Left lung (tissue), 10 donors: ENCODE data around the gene DRAXIN. TPM values are rescaled to one million over a fixed set of nuclear protein-coding genes. Genes with fewer than 3 reads are reported as not detected.

Source experiments
- ATAC-seq: fragments of 200-7000 bp; cut with Tn5 transposase; one replicate; pipeline ENCODE4 v1.9.1; 2020; ENCODE audit warnings: moderate library complexity
- DNase-seq, 4 donors: peaks; one replicate each; pipeline ENCODE4 v3.0.0-alpha.2; 2013 to 2020
- H3K27ac ChIP-seq, 2 donors: fragments of 200-600 bp; sonication (generic) in 1 of 2; one replicate each; pipeline versions ENCODE4 v1.5.0 to v1.8.0; 2020 to 2021
- H3K27me3 ChIP-seq, 2 donors: fragments of 200-600 bp; sonication (generic) in 1 of 2; one replicate each; pipeline versions ENCODE4 v1.5.0 to v1.8.0; 2020 to 2021
- H3K36me3 ChIP-seq, 2 donors: fragments of 200-600 bp; sonication (generic) in 1 of 2; one replicate each; pipeline versions ENCODE4 v1.5.0 to v1.8.0; 2020 to 2021
- H3K4me1 ChIP-seq, 2 donors: fragments of 200-600 bp; one replicate each; pipeline ENCODE4 v1.8.0; 2021
- H3K4me3 ChIP-seq, 2 donors: fragments of 200-600 bp; sonication (generic) in 1 of 2; one replicate each; pipeline versions ENCODE4 v1.5.0 to v1.8.0; 2020 to 2021; ENCODE audit warnings: mild to moderate bottlenecking in 1 of 2
- H3K9me3 ChIP-seq, 2 donors: fragments of 200-600 bp; sonication (generic) in 1 of 2; one replicate each; pipeline versions ENCODE4 v1.5.0 to v1.8.0; 2020 to 2021
- CTCF ChIP-seq, 2 donors: fragments of 200-600 bp; sonication (generic) in 1 of 2; IDR thresholded peaks; one replicate each; pipeline versions ENCODE4 v1.5.0 to v1.8.0; 2021; ENCODE audit warnings: antibody characterized with exemption in 2 of 2
- intact Hi-C, 2 donors: fragments of 100-400 bp; cut with DNase I; formaldehyde crosslinking; loops; one replicate each; pipeline versions ENCODE4 v1.11.2 to v1.14.2; 2022
- polyA plus RNA-seq, 6 donors: library from polyadenylated mRNA; unstranded; fragments of 120-200 nt; gene quantifications; one replicate each; pipeline ENCODE4 v1.2.1, GENCODE V29; 2013; ENCODE audit not compliant: insufficient read length in 6 of 6
- total RNA-seq, 2 donors: library from RNA; stranded (reverse); fragmentation: NEBNext Ultra II Directional; extraction: Animal tissue kit (Norgen Biotek cat#: 25700); gene quantifications; one replicate each; pipeline ENCODE4 v1.2.1, GENCODE V29; 2021
- donor health status: DM: no; HTN: yes; CAD: no.
- donor health status: DM: no; HTN: no; CAD: no.

The DRAXIN gene
- total and polyA plus RNA-seq, 8 donors, result 0.10 to 3.2 (median 2.3) TPM

GRCh38 chr1:11736746-11737639 lies 45.5 kb downstream of the DRAXIN start:
- H3K27ac ChIP-seq, result peak overlapping the region; percentile 88 to 98
- no peaks in the 10 kb centered on the region for H3K9me3 ChIP-seq
- ATAC-seq (peak; percentile 66), DNase-seq (peak in 3 of 4 donors; percentile 64 to 90 (median 70))
- peaks cover 11 to 81% of the 10 kb centered on the region in 2 donors for H3K4me1 ChIP-seq
- intact Hi-C loops, result no loop called here
- no peak for TF ChIP-seq CTCF (IDR thresholded peaks at IDR 0.05)
- no peaks in the 10 kb centered on the region for H3K27me3 ChIP-seq
- peak overlapping the region; percentile 75 to 89 for H3K4me3 ChIP-seq
- no peaks in the 10 kb centered on the region for H3K36me3 ChIP-seq

- H3K27me3 ChIP-seq, result no peaks in the 10 kb centered on the region
- peak overlapping the region in 1 of 2 donors; percentile 98 for H3K27ac ChIP-seq
- ATAC-seq (no peak), DNase-seq (no peak)
- TF ChIP-seq CTCF (IDR thresholded peaks at IDR 0.05), result no peak
- intact Hi-C loops, result no loop called here
- H3K36me3 ChIP-seq, result no peaks in the 10 kb centered on the region
- no peaks in the 10 kb centered on the region for H3K9me3 ChIP-seq
- peak overlapping the region in 1 of 2 donors; percentile 75 for H3K4me3 ChIP-seq
- peaks cover 11 to 76% of the 10 kb centered on the region in 2 donors for H3K4me1 ChIP-seq
Measured at GRCh38 chr1:11738096-11738495, 46.6 kb downstream of the DRAXIN start.

GRCh38 chr1:11738783-11739182 lies 47.3 kb downstream of the DRAXIN start:
- peaks cover 11 to 76% of the 10 kb centered on the region in 2 donors for H3K4me1 ChIP-seq
- peaks cover 0 to under 1% of the 10 kb centered on the region in 2 donors for H3K36me3 ChIP-seq
- ATAC-seq, result no peak
- peak overlapping the region in 1 of 2 donors; percentile 75 for H3K4me3 ChIP-seq
- no peaks in the 10 kb centered on the region for H3K27me3 ChIP-seq
- no peak for DNase-seq
- peak overlapping the region in 1 of 2 donors; percentile 98 for H3K27ac ChIP-seq
- intact Hi-C loops, result no loop called here
- H3K9me3 ChIP-seq, result no peaks in the 10 kb centered on the region
- no peak for TF ChIP-seq CTCF (IDR thresholded peaks at IDR 0.05)

- DNase-seq (no peak), ATAC-seq (no peak)
- Histone ChIP-seq H3K36me3 (peaks cover 0 to 13% of the 10 kb centered on the region in 2 donors), H3K4me3 (no peak overlapping the region), H3K9me3 (no peaks in the 10 kb centered on the region), H3K27me3 (no peaks in the 10 kb centered on the region), H3K4me1 (peaks cover 11 to 73% of the 10 kb centered on the region in 2 donors), H3K27ac (peak overlapping the region in 1 of 2 donors; percentile 98)
- intact Hi-C loops, result no loop called here
- TF ChIP-seq CTCF (IDR thresholded peaks at IDR 0.05), result no peak
Measured at GRCh38 chr1:11740258-11741192, 49.0 kb downstream of the DRAXIN start.
